Right lobe of liver (tissue), 4 donors: Measurements from ENCODE around the gene PRPF38B.

Experiments
- POLR2A ChIP-seq: fragments of 450-650 bp; IDR thresholded peaks from one replicate; pipeline ENCODE4 v1.6.1; 2017; ENCODE audit warnings: antibody characterized with exemption, mild to moderate bottlenecking
- TF ChIP-seq, protein P1 (sequence below), 4 donors: fragments of 200-600 bp in 3 of 4; fragments of 450-650 bp in 1 of 4; IDR thresholded peaks; one replicate each; pipeline versions ENCODE4 v1.5.1 to v1.8.0; 2016 to 2022; ENCODE audit warnings: antibody characterized with exemption in 4 of 4, mild to moderate bottlenecking in 2 of 4
- donor health status: DM: no; HTN: no; CAD: no.
- donor health status: DM: no; HTN: no; CAD: no.
- donor health status: DM: no; HTN: yes; CAD: no.

DNA sequence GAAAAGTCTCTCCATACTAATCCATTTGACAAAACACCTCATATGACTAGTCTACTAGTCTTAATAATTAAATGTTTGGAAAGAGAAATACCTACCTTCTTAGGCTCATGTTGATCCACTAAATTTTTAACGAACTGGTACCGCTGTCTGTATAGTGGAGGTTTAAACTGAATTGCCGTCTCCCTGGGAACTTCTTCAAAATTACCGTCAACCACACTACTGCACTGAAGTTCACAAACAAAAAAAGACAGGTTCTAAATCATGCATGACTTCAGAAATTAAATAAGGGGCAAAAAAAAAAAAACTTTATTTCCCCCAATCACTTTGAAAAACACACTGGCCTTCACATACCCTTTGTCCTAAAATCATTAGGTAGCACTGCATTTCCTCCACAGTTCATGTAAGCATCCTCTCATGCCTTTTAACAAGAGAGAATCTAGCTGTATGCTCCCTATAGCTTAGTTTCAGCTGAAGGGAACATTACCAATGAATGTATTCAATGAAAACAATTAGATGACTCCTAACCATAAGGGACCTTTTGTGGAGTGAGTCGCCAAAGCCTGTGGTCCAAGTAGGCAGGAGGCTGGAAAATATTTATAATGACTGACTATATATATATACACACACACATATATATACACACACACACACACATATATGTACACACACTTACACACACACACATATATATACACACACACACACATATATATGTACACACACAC lies 34.6 kb upstream of the PRPF38B start:
- TF ChIP-seq, protein P1, sequence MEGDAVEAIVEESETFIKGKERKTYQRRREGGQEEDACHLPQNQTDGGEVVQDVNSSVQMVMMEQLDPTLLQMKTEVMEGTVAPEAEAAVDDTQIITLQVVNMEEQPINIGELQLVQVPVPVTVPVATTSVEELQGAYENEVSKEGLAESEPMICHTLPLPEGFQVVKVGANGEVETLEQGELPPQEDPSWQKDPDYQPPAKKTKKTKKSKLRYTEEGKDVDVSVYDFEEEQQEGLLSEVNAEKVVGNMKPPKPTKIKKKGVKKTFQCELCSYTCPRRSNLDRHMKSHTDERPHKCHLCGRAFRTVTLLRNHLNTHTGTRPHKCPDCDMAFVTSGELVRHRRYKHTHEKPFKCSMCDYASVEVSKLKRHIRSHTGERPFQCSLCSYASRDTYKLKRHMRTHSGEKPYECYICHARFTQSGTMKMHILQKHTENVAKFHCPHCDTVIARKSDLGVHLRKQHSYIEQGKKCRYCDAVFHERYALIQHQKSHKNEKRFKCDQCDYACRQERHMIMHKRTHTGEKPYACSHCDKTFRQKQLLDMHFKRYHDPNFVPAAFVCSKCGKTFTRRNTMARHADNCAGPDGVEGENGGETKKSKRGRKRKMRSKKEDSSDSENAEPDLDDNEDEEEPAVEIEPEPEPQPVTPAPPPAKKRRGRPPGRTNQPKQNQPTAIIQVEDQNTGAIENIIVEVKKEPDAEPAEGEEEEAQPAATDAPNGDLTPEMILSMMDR (IDR thresholded peaks at IDR 0.05): no peak
- TF ChIP-seq POLR2A: no peak
